Measurements from ENCODE around the gene FAM193A. TPM values are rescaled to one million over a fixed set of nuclear protein-coding genes. Genes with fewer than 3 reads are reported as not detected.
A peak's percentile ranks its signal among the peaks of the same experiment; 100 is the strongest.

FAM193A gene
- total and polyA plus RNA-seq, 2 donors (not counting 1 experiment from before 2014, with no cell fraction given): 16.0 to 62.7 TPM

- Histone ChIP-seq H2AFZ (ENCODE audit: insufficient read depth, low read depth, low read length, poor library complexity, severe bottlenecking) (no peak overlapping the region), H3K4me2 (replicated peaks; ENCODE audit: low read depth, low read length, poor library complexity, severe bottlenecking) (peak overlapping the region; percentile 53), H3K79me2 (ENCODE audit: control insufficient read depth, insufficient read depth, low read length) (peaks cover 53% of the 10 kb centered on the region), H3K36me3 (replicated peaks in 1 of 2; ENCODE audit: control extremely low read depth in 1 of 2, control insufficient read depth in 1 of 2, extremely low read depth in 1 of 2, insufficient read depth in 2 of 2, low read length in 1 of 2) (peaks cover 6 to 54% of the 10 kb centered on the region in 2 experiments), H3K9ac (ENCODE audit: low read length) (no peak overlapping the region), H3K27me3 (replicated peaks in 1 of 4; ENCODE audit: control extremely low read depth in 1 of 4, control insufficient read depth in 3 of 4, insufficient read depth in 4 of 4, low read length in 3 of 4) (no peaks in the 10 kb centered on the region), H3K9me3 (ENCODE audit: control extremely low read depth in 1 of 3, control insufficient read depth in 2 of 3, insufficient read depth in 1 of 3, low read length in 2 of 3) (no peaks in the 10 kb centered on the region), H3K4me1 (ENCODE audit: control insufficient read depth in 2 of 2, insufficient read depth in 2 of 2, low read length in 2 of 2) (peaks cover 56 to 58% of the 10 kb centered on the region in 2 donors), H4K20me1 (ENCODE audit: control insufficient read depth, insufficient read depth, low read length, poor library complexity, severe bottlenecking) (no peaks in the 10 kb centered on the region), H3K4me3 (ENCODE audit: control extremely low read depth in 1 of 5, extremely low read depth in 1 of 5, insufficient read depth in 1 of 5, low read depth in 2 of 5, low read length in 4 of 5) (no peak overlapping the region), H3K27ac (ENCODE audit: low read length in 2 of 2) (peak overlapping the region; percentile 74 to 77)
- DNase-seq: no peak
- H3K4me3 Mint-ChIP-seq: peak overlapping the region; percentile 49
- H3K9me3 Mint-ChIP-seq (ENCODE audit: insufficient read depth): no peaks in the 10 kb centered on the region
- 83% methylated on average over 2 of the region's 5 CpGs for WGBS (ENCODE audit: insufficient coverage)
- peak overlapping the region; percentile 92 for H3K27ac Mint-ChIP-seq
- no peaks in the 10 kb centered on the region for H3K27me3 Mint-ChIP-seq
- POLR2A ChIA-PET: interaction anchor here (0.7 kb wide), 3 partner anchors 143 to 359 kb away, joined by 4 to 5 read pairs (median 5); no protein-coding TSS in a partner anchor
- CTCF ChIA-PET: interaction anchor here (1.1 kb wide), 1 partner anchor 262 kb away, joined by 3 read pairs; no protein-coding TSS in a partner anchor
- peaks cover 69% of the 10 kb centered on the region for H3K4me1 Mint-ChIP-seq
- intact Hi-C loops (cut with micrococcal nuclease): loop anchor here (10.0 kb wide), 1 partner anchor 427 kb away; the partner anchor contains the start of gene MXD4
- TF ChIP-seq EZH2 (IDR thresholded peaks at IDR 0.05; ENCODE audit: borderline replicate concordance, insufficient read depth, low read depth, low read length, poor library complexity, severe bottlenecking) (no peak), CTCF (IDR thresholded peaks at IDR 0.05) (no peak)
- ATAC-seq (ENCODE audit: low read depth): no peak
Observed at GRCh38 chr4:2691313-2691712, 154.9 kb downstream of the FAM193A start.

- intact Hi-C loops (cut with micrococcal nuclease): loop anchor here (10.0 kb wide), 1 partner anchor 427 kb away; the partner anchor contains the start of gene MXD4
- Mint-ChIP-seq H3K27ac (peak overlapping the region; percentile 92), H3K4me1 (peaks cover 75% of the 10 kb centered on the region), H3K9me3 (ENCODE audit: insufficient read depth) (no peaks in the 10 kb centered on the region), H3K27me3 (no peaks in the 10 kb centered on the region), H3K4me3 (peak overlapping the region; percentile 47)
- peak overlapping the region; percentile 74 to 77 for H3K27ac ChIP-seq (ENCODE audit: low read length in 2 of 2)
- H3K36me3 ChIP-seq (replicated peaks in 1 of 2; ENCODE audit: control extremely low read depth in 1 of 2, control insufficient read depth in 1 of 2, extremely low read depth in 1 of 2, insufficient read depth in 2 of 2, low read length in 1 of 2): peaks cover 6 to 49% of the 10 kb centered on the region in 2 experiments
- H2AFZ ChIP-seq (ENCODE audit: insufficient read depth, low read depth, low read length, poor library complexity, severe bottlenecking): no peak overlapping the region
- peaks cover 61 to 65% of the 10 kb centered on the region in 2 donors for H3K4me1 ChIP-seq (ENCODE audit: control insufficient read depth in 2 of 2, insufficient read depth in 2 of 2, low read length in 2 of 2)
- H3K4me3 ChIP-seq (ENCODE audit: control extremely low read depth in 1 of 5, extremely low read depth in 1 of 5, insufficient read depth in 1 of 5, low read depth in 2 of 5, low read length in 4 of 5): no peak overlapping the region
- no peaks in the 10 kb centered on the region for H3K9me3 ChIP-seq (ENCODE audit: control extremely low read depth in 1 of 3, control insufficient read depth in 2 of 3, insufficient read depth in 1 of 3, low read length in 2 of 3)
- CTCF ChIA-PET: interaction anchor here (1.1 kb wide), 1 partner anchor 262 kb away, joined by 3 read pairs; no protein-coding TSS in a partner anchor
- no CpG with 5 or more reads among the region's 7 CpGs for WGBS (ENCODE audit: insufficient coverage)
- peaks cover 46% of the 10 kb centered on the region for H3K79me2 ChIP-seq (ENCODE audit: control insufficient read depth, insufficient read depth, low read length)
- POLR2A ChIA-PET: interaction anchor here (0.7 kb wide), 2 partner anchors 142 to 206 kb away, joined by 4 to 5 read pairs; no protein-coding TSS in a partner anchor
- no peaks in the 10 kb centered on the region for H3K27me3 ChIP-seq (replicated peaks in 1 of 4; ENCODE audit: control extremely low read depth in 1 of 4, control insufficient read depth in 3 of 4, insufficient read depth in 4 of 4, low read length in 3 of 4)
- TF ChIP-seq CTCF (IDR thresholded peaks at IDR 0.05) (no peak), EZH2 (IDR thresholded peaks at IDR 0.05; ENCODE audit: borderline replicate concordance, insufficient read depth, low read depth, low read length, poor library complexity, severe bottlenecking) (no peak)
- ATAC-seq (ENCODE audit: low read depth): peak; percentile 3
- peak overlapping the region; percentile 53 for H3K4me2 ChIP-seq (replicated peaks; ENCODE audit: low read depth, low read length, poor library complexity, severe bottlenecking)
- H3K9ac ChIP-seq (ENCODE audit: low read length): peak overlapping the region; percentile 27
- DNase-seq: peak; percentile 72
- no peaks in the 10 kb centered on the region for H4K20me1 ChIP-seq (ENCODE audit: control insufficient read depth, insufficient read depth, low read length, poor library complexity, severe bottlenecking)
Observed at GRCh38 chr4:2691952-2692435, 155.5 kb downstream of the FAM193A start.

All from B cell (primary cell).